Choroid plexus epithelial cell (primary cell): ENCODE measurements around the gene ZNF652.

Experiments used
- DNase-seq: peaks from one replicate; pipeline ENCODE4 v3.0.0-alpha.2; 2010; ENCODE audit warnings: low read depth
- H3K4me3 ChIP-seq: 2 replicates; pipeline ENCODE4 v1.5.1; 2011; ENCODE audit warnings: low read depth, mild to moderate bottlenecking, control low read depth, low read length, moderate library complexity
- TF ChIP-seq, protein P1 (sequence below): conservative IDR thresholded peaks from 2 replicates; pipeline ENCODE4 v1.5.1; 2011; ENCODE audit warnings: low read depth, mild to moderate bottlenecking, control low read depth, inconsistent platforms, low read length, moderate library complexity

ZNF652 gene

DNA sequence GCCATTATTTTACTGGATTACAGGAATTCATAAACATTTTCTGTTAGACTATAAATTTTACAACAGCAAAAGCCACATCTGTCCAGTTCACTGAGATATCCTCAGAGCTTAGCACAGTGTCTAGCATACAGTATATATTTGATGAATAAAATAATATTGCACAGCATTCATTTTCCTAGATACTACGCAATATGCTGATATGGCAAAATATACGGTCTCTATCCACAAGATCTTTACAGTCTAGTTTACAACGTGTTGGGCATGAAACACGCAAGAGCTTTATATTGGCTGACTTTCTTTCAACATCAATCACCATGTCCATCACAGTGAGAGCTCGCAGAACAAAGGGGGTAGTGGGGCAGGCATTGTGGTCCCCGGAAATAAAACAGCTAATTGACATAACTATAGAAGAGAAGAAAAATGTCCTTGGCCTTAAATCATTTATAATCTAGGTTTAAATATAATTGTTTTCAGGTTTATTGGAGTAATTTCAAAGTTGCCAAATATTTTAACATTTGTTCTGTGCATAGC lies 43.5 kb downstream of the ZNF652 start:
- TF ChIP-seq, protein P1, sequence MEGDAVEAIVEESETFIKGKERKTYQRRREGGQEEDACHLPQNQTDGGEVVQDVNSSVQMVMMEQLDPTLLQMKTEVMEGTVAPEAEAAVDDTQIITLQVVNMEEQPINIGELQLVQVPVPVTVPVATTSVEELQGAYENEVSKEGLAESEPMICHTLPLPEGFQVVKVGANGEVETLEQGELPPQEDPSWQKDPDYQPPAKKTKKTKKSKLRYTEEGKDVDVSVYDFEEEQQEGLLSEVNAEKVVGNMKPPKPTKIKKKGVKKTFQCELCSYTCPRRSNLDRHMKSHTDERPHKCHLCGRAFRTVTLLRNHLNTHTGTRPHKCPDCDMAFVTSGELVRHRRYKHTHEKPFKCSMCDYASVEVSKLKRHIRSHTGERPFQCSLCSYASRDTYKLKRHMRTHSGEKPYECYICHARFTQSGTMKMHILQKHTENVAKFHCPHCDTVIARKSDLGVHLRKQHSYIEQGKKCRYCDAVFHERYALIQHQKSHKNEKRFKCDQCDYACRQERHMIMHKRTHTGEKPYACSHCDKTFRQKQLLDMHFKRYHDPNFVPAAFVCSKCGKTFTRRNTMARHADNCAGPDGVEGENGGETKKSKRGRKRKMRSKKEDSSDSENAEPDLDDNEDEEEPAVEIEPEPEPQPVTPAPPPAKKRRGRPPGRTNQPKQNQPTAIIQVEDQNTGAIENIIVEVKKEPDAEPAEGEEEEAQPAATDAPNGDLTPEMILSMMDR, result no peak
- DNase-seq, result no peak
- H3K4me3 ChIP-seq, result no peak overlapping the region

DNA sequence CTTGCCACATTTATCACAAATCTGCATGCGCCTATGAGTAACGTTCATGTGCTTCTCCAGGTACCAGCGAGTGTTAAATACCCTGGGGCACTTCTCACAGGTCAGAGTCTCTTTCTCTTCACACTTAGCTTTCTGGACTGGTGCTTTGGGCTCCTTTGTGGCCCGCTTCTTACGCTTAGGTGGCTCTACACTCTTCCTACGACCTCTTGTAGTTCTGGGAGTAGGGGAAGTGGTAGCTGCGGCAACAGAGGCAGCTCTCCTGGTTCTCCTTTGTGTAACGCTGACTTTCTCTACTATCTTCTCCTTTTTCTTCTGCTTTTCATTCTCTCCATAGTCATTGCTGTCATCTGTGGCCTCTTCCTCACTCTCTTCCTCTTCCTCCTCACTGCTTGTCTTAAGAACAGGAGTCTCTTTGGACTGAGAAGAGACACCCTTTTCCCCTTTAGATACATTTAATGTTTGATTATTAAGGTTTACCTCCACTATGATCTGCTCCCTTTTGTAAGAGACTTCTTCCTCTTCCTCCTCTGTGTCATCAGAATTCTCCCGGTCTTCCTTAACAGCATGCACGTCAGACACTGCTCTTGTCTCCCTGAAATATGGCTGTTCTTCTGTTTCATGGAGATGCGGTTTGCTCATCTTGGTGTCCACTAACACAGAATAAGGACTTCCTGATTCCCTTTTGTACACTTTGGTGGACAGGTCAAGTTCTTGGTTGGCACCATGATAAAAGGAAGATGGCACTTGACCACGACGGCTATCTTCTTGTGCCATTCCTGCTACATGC lies 45.0 kb downstream of the ZNF652 start:
- DNase-seq, result no peak
- H3K4me3 ChIP-seq, result no peak overlapping the region
- TF ChIP-seq, protein P1, result no peak

DNA sequence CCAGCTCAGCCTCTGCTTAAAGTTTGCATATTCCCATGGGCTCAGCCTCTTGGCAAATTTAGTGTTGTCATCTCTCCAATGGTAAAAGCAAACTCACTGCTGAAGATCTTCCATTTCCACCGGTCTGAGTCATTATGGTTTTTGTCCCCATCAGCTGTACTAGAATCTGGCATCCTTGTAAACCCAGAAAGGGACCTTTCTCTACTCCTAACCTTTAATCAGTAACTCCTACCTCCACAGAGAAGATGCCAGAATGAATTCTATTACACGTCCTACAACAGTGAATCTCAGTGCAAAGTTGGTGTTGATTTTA lies 45.8 kb downstream of the ZNF652 start:
- TF ChIP-seq, protein P1, result no peak
- DNase-seq, result no peak
- no peak overlapping the region for H3K4me3 ChIP-seq

DNA sequence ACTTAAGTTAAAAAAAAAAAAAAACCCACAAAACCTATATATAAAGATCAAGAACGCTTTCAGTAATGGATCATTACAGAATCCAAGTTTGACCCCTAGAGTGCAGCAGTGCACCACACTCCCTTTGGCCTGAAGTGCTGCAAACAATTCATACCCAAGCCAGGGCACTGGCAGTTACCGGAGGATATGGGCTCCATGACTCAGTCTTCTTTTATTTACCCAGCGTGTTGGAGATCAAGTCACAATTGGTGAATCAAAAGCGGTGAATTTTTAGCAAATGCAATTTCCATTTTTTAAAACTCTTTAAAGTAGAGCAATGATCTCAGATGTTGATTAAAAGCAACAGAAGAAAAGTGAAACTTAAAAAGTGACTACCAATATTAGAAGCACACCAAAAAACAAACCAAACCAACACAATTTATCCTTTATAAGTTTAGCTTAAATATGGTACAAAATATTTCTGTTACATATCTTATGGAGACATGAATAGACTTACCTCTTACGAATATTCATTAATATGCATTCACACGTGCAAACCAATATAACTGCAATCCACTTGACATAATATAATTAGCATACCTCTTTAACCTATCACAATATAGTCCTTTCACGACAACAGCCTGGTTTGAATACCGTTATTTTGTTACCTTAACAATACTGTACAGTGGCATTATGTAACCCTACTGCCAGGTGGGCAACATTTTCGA lies 46.3 kb downstream of the ZNF652 start:
- TF ChIP-seq, protein P1, result peak; percentile 86
- DNase-seq, result peak; percentile 90
- H3K4me3 ChIP-seq, result peak overlapping the region; percentile 22

GRCh38 chr17:49312722-49313121 lies 49.3 kb downstream of the ZNF652 start:
- no peak for DNase-seq
- TF ChIP-seq, protein P1, result no peak
- no peak overlapping the region for H3K4me3 ChIP-seq

DNA sequence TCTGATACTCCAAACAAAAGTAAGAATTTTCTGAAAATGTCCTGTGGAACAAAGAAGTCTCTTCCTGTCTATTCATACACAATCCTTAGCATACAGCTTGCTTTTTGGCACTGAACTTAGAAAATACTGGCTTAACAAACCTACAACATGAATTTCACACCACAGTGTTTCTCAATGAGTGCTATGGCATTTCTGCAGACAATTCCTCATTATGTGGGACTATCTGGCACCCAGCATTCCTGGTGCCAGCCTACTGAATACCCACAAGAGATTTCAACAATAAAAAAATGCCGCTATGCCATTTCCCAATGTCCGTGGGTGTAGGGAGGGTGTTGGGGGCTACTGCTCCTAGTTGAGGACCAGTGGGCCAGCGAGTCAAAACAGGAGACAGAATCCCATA lies 62.1 kb downstream of the ZNF652 start:
- no peak for DNase-seq
- H3K4me3 ChIP-seq, result no peak overlapping the region
- TF ChIP-seq, protein P1, result no peak
